Body of pancreas (tissue), 4 donors: ENCODE measurements around the gene PHB1.

Source experiments
- CTCF ChIP-seq, 7 experiments: fragments of 450-650 bp in 4 of 7; fragments of 200-600 bp in 3 of 7; sonication (generic) in 3 of 7; IDR thresholded peaks; one replicate each; pipeline ENCODE4 v1.5.1; 2016 to 2019; ENCODE audit warnings: antibody characterized with exemption in 7 of 7
- POLR2A ChIP-seq, 3 donors: fragments of 450-650 bp; IDR thresholded peaks; one replicate each; pipeline ENCODE4 v1.6.1; 2016; ENCODE audit warnings: antibody characterized with exemption in 3 of 3, mild to moderate bottlenecking in 2 of 3

DNA sequence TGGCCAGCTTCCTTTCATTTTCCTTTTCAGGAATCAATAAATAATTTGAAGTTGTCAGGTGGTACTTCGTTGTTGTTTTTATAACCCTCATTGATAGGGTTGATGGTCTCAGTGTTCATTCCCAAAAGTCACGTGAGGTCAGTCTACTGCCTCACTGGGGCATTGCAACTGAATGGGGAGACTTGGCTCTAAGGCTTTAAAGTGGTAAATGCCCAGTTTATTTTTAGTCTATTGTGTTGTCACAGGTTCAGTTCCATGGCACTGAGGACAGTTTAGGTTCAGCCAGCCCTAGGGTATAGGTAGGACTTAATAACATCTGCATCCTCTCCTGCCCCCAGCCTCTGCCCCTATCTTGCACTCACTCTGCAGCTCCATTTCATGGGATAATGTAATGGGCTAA lies 46.9 kb upstream of the PHB1 start:
- no peak for TF ChIP-seq CTCF (IDR thresholded peaks at IDR 0.05)
- TF ChIP-seq POLR2A (IDR thresholded peaks at IDR 0.05), result no peak
